ENCODE data around the gene GNA12. TPM values are rescaled to one million over a fixed set of nuclear protein-coding genes. Genes with fewer than 3 reads are reported as not detected.

GNA12 gene
- total RNA-seq, 1 donor from 2014 or later, result 54.6 TPM

DNA sequence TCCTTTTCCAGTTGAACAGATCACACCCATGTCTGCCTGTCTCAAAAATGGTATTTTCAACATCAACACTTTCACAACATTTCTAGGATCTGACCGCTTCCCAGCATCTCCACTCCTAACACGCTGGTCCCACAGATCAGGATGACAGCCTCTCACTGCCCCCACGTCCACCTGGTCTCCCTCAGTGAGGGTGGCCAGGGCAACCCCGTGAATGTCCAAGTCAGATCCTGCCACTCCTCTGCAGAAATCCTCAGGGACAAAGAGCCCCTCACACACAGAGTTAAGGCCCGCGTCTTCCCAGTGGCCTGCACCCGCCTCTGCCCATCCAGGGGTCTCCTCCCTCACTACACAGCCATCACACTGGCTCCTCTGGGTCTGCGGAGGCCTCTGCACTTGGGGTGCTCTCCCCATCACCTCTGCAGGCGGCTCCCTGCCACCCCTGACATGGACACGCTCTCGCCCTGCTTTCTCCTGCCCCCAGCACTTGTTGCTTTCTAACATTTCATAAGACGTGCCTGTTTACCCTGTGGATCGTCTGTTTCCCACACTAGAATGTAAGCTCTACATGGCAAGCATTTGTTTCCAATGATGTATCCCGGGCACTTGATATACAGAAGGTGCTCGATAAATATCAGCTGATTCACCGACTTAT lies 20.0 kb downstream of the GNA12 start:
- Mint-ChIP-seq H3K9me3 (no peaks in the 10 kb centered on the region), H3K4me1 (peaks cover 72% of the 10 kb centered on the region), H3K27me3 (no peaks in the 10 kb centered on the region), H3K27ac (peak overlapping the region; percentile 51), H3K4me3 (peak overlapping the region; percentile 24), H3K36me3 (ENCODE audit: low read depth) (peaks cover 15% of the 10 kb centered on the region)
- no peak for TF ChIP-seq CTCF (IDR thresholded peaks at IDR 0.05)
- ChIA-PET POLR2A (interaction anchor here (1.0 to 2.5 kb wide), 4 partner anchors 16 to 114 kb away, joined by 3 to 11 read pairs (median 6); no protein-coding TSS in a partner anchor), CTCF (interaction anchor here (1.0 kb wide), 1 partner anchor 105 kb away, joined by 3 read pairs; no protein-coding TSS in a partner anchor)
- DNase-seq (no peak), ATAC-seq (ENCODE audit: low read depth) (no peak)
- intact Hi-C loops (cut with micrococcal nuclease), result loop anchor here (5.0 kb wide), 3 partner anchors 37 to 102 kb away; no protein-coding TSS in a partner anchor

DNA sequence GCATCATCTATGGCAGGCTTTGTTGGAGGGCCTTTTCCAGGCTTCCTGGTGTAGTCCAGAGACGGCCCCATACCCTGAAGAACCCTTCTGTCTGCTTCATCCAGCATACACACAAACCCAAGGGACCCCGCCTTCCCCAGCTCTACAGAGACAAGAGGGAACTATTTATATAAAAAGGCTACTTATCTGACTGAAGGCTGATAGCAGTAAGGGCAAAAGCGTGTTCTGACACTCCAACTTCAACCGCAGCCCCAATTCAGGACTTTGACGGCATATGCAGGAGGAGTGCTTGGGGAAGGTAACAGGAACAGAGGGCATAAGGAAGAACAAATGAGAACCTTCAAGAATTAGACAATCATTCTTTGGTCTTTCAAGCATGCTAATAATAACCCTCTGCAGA lies 21.0 kb downstream of the GNA12 start:
- peaks cover 73% of the 10 kb centered on the region for H3K4me1 Mint-ChIP-seq
- ATAC-seq (ENCODE audit: low read depth), result no peak
- H3K27me3 Mint-ChIP-seq, result no peaks in the 10 kb centered on the region
- DNase-seq, result no peak
- no peak for TF ChIP-seq CTCF (IDR thresholded peaks at IDR 0.05)
- POLR2A ChIA-PET, result interaction anchor here (0.6 to 2.5 kb wide), 2 partner anchors 104 to 113 kb away, joined by 5 to 11 read pairs; no protein-coding TSS in a partner anchor
- CTCF ChIA-PET, result no interaction called here
- peak overlapping the region; percentile 7 for H3K27ac Mint-ChIP-seq
- no peaks in the 10 kb centered on the region for H3K9me3 Mint-ChIP-seq
- peaks cover 15% of the 10 kb centered on the region for H3K36me3 Mint-ChIP-seq (ENCODE audit: low read depth)
- intact Hi-C loops (cut with micrococcal nuclease), result loop anchor here (5.0 kb wide), 3 partner anchors 36 to 101 kb away; no protein-coding TSS in a partner anchor
- H3K4me3 Mint-ChIP-seq, result no peak overlapping the region

DNA sequence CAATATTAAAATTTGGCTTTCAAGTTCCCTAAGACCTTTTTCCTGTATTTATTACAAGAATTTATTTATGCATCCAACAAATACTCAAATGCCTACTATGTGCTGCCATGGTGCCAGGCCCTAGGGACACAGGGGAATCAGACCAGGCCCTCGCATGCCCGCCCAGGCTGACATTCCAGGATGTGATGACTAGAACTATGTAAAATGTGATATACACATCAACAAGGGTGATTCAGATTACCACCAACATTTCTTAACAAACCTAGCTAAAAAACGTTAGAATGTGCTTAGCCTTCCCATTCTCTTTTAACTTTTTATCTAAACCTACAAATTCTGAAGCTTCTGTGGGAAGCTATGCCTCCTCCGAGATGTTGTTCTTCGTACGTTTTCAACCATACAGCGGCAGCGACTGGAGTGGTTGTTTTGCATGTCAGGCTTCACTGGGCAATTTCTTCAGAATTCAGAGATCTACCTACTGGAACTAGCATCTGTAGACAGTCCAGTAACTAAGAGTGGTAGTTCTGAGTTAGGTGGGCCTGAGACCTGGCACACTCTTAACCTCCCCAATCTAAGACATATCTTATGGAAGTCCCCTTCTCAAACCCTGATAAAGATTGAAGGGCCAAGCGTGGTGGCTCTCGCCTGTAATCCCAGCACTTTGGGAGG lies 22.1 kb downstream of the GNA12 start:
- Mint-ChIP-seq H3K9me3 (no peaks in the 10 kb centered on the region), H3K4me3 (peak overlapping the region; percentile 74), H3K4me1 (peaks cover 71% of the 10 kb centered on the region), H3K27me3 (no peaks in the 10 kb centered on the region), H3K27ac (peak overlapping the region; percentile 85), H3K36me3 (ENCODE audit: low read depth) (peaks cover 12% of the 10 kb centered on the region)
- no peak for TF ChIP-seq CTCF (IDR thresholded peaks at IDR 0.05)
- intact Hi-C loops (cut with micrococcal nuclease), result loop anchor here (1.0 to 5.0 kb wide), 5 partner anchors 17 to 100 kb away; partner anchors contain the start of gene GNA12
- no peak for DNase-seq
- CTCF ChIA-PET, result interaction anchor here (0.7 to 2.6 kb wide), 4 partner anchors 23 to 112 kb away, joined by 3 to 10 read pairs (median 4); no protein-coding TSS in a partner anchor
- POLR2A ChIA-PET, result interaction anchor here (1.1 to 2.2 kb wide), 5 partner anchors 15 to 112 kb away, joined by 3 to 6 read pairs (median 5); no protein-coding TSS in a partner anchor
- ATAC-seq (ENCODE audit: low read depth), result peak; percentile 79

GRCh38 chr7:2821161-2821841 lies 22.8 kb downstream of the GNA12 start:
- intact Hi-C loops (cut with micrococcal nuclease), result loop anchor here (2.0 to 5.0 kb wide), 4 partner anchors 24 to 99 kb away; partner anchors contain the start of gene GNA12
- CTCF ChIA-PET, result interaction anchor here (0.7 to 2.6 kb wide), 5 partner anchors 20 to 111 kb away, joined by 3 to 10 read pairs (median 3); no protein-coding TSS in a partner anchor
- Mint-ChIP-seq H3K4me1 (peaks cover 67% of the 10 kb centered on the region), H3K27me3 (no peaks in the 10 kb centered on the region), H3K4me3 (peak overlapping the region; percentile 74), H3K9me3 (no peaks in the 10 kb centered on the region), H3K27ac (peak overlapping the region; percentile 85), H3K36me3 (ENCODE audit: low read depth) (peaks cover 7% of the 10 kb centered on the region)
- ATAC-seq (ENCODE audit: low read depth) (peak; percentile 67), DNase-seq (no peak)
- POLR2A ChIA-PET, result interaction anchor here (1.1 to 2.2 kb wide), 5 partner anchors 16 to 111 kb away, joined by 3 to 6 read pairs (median 5); no protein-coding TSS in a partner anchor
- TF ChIP-seq CTCF (IDR thresholded peaks at IDR 0.05), result no peak

Measured in activated B cell treated with CpG ODN at 0.5 μM for 24 hours (primary cell).